ENCODE measurements around the gene KCTD20. TPM values are rescaled to one million over a fixed set of nuclear protein-coding genes. Genes with fewer than 3 reads are reported as not detected.

The KCTD20 gene
- polyA plus RNA-seq, 4 donors = 46.7 to 85.6 (median 52.5) TPM

DNA sequence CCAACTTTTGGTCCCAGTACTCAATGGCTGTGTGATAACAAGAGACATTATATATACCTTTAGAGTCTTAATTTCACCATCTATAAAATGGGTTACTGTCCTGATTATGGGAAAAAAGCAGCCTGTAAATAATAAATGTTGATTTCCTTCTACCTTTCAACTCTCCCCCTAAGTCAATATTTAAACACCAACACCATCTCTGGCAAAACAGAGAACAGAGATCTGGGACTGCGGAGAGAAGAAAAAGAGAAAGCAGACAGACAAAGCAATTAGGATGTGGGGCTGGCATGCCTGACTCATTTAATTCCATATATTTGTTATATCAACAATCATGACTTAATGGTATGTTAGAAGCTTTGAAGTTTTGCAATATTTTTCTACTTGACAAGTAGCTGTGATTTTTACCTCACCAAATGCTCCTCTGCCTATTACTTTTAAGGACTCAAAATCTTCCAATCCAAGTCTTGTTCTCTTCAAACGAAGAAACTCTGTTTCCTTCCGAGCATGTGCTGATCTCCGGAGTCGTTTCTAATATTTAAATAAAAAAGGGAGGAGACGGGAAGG is 81.2 kb downstream of the KCTD20 start:
- DNase-seq (ENCODE audit: low read depth in 4 of 4, low spot score in 3 of 4) = no peak

GRCh38 chr6:36524871-36525270 is 82.1 kb downstream of the KCTD20 start:
- no peak for DNase-seq (ENCODE audit: low read depth in 4 of 4, low spot score in 3 of 4)

GRCh38 chr6:36525346-36525745 is 82.5 kb downstream of the KCTD20 start:
- no peak for DNase-seq (ENCODE audit: low read depth in 4 of 4, low spot score in 3 of 4)

DNA sequence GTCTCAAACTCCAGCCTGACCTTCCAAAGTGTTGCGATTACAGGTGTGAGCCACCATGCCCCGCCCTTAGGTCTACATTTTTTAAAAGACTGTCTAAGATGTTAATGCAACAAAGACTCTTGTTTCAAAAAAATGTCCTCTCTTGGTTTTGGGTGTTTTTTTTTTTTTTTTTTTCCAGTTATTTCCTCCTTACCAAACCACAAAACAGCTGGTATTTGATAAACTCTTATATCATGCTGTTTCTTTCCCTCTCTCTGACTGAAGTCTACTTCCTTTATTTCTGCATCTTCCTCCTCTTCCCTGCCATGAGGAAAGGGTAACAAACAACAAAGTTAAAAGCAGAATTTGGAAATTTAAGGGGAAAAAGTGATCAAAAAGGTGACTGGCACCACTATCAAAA is 83.3 kb downstream of the KCTD20 start:
- DNase-seq (ENCODE audit: low read depth in 4 of 4, low spot score in 3 of 4) = no peak

DNA sequence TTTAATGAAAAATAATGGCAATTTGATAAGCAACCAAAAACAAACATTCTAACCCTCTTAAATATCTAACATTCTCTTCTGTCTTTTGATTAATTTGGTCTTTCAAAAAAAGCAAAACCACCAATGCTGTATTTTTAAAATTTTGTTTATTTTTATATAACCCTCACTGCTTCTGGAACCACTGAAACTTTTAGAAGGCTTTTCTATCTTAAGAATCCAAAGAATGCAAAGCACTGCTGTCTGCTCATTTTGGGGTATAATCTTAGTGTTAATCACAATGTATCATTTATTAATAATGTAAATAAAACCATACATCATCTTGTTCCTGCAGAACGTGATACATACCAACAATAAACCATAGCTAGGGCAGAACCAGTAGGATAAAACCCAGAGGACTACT is 90.5 kb downstream of the KCTD20 start:
- no peak for DNase-seq (ENCODE audit: low read depth in 4 of 4, low spot score in 3 of 4)

DNA sequence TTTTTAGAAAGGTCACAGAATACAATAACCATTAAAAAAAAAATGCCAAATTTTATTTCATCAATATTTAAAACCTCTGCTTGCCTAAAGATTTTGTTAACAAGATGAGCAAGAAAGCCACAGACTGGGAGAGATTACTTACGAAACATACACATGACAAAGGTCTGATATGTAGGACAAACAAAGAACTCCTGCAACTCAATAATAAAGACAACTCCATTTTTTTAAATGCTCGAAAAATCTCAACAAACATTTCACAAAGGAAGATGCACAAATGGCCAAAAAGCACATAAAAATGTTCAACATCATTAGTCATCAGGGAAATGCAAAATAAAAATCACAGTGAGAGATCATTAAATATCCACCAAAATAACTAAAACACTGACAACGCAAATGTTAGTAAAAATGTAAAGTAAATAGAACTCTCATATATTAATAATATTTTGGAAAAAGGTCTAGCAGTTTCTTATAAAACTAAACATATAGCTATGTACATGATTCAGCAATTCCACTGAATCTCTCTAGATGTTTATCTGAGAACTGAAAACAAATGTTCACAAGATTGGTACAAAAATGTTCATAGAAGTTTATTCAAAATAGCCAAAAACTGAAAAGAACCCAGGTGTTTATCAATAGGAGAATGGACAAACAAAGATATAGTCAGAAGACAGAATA is 94.2 kb downstream of the KCTD20 start:
- no peak for DNase-seq (ENCODE audit: low read depth in 4 of 4, low spot score in 3 of 4)

DNA sequence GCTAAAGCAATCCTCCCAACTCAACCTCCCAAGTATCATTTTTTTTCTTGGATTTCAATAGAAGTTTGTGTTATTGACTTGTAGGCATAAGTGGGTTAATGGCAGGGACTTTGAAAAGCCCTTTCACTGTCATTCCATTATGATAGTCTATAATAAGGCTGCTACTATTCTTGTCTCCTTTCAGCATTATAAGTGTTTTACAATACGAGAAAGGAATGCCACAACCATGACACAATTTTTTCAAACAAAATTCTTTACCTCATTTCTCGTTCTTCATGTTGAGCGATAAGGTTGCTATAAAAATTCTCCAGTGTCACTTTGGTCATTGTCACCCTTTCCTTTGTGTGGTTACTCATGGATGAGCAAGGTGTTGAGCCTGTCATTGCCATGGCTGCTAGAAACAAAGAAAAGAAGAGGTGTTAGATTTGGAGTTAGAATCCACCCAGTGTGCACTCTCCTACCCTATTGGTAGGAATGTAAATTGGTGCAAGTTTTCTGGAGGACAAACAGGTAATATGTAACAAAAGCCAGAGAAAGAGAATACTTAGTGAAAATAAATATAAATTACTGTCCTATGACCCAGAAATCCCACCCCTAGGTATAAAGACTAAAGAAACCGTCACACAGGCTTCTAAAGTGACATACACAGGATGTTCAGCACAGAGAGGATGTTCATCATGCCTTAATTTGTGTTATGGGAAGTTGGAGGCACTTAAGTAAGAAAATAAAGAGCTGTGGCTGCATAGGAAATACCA is 97.2 kb downstream of the KCTD20 start:
- DNase-seq (ENCODE audit: low read depth in 4 of 4, low spot score in 3 of 4) = no peak

Other genes with a start within 250 kb of the KCTD20 start
- 10 to 100 TPM; 44.8 to 54.8 (median 46.7) TPM for gene BRPF3, start 246.3 kb upstream of the KCTD20 start, polyA plus RNA-seq (ENCODE audit: insufficient read length in 4 of 4)
- gene PNPLA1, start 172.9 kb upstream of the KCTD20 start, polyA plus RNA-seq (ENCODE audit: insufficient read length in 4 of 4) = 1 to 10 TPM in 3 of 4 donors, under 1 TPM in 1; 0.11 to 2.7 (median 2.4) TPM
- under 1 TPM; 0.04 to 0.19 (median 0.16) TPM for gene BNIP5, start 106.1 kb upstream of the KCTD20 start, polyA plus RNA-seq (ENCODE audit: insufficient read length in 4 of 4)
- gene ETV7, start 55.3 kb upstream of the KCTD20 start, polyA plus RNA-seq (ENCODE audit: insufficient read length in 4 of 4) = under 1 TPM in 3 of 4 donors, not detected in 1; 0.10 to 0.36 (median 0.11) TPM
- gene PXT1, start 146 bp upstream of the KCTD20 start, polyA plus RNA-seq (ENCODE audit: insufficient read length in 4 of 4) = under 1 TPM in 2 of 4 donors, not detected in 2; 0.10 to 0.15 TPM
- 10 to 100 TPM; 47.6 to 58.2 (median 53.8) TPM for gene STK38, start 104.5 kb downstream of the KCTD20 start, polyA plus RNA-seq (ENCODE audit: insufficient read length in 4 of 4)
- 100 to 1,000 TPM; 447 to 644 (median 591) TPM for gene SRSF3, start 151.4 kb downstream of the KCTD20 start, polyA plus RNA-seq (ENCODE audit: insufficient read length in 4 of 4)
- gene CDKN1A, start 235.7 kb downstream of the KCTD20 start, polyA plus RNA-seq (ENCODE audit: insufficient read length in 4 of 4) = 10 to 100 TPM in 3 of 4 donors, 1 to 10 TPM in 1; 9.2 to 26.4 (median 16.3) TPM